K562 (cell line): ENCODE results near the gene BRME1. TPM values are rescaled to one million over a fixed set of nuclear protein-coding genes. Genes with fewer than 3 reads are reported as not detected.

Experiments
- CREM ChIP-seq: IDR thresholded peaks from 2 replicates; pipeline ENCODE4 v1.6.1; 2014; ENCODE audit warnings: antibody characterized with exemption, low read depth
- KLF6 ChIP-seq: fragments of 250-450 bp; sonication (Bioruptor Pico); IDR thresholded peaks from 2 replicates; pipeline ENCODE4 v1.4.0; 2020; ENCODE audit warnings: mild to moderate bottlenecking, moderate library complexity, borderline replicate concordance
- MXI1 ChIP-seq: IDR thresholded peaks from 2 replicates; pipeline ENCODE4 v1.6.1; 2011; ENCODE audit warnings: low read depth, mild to moderate bottlenecking, improper control_type of control experiment, low read length
- POLR2AphosphoS5 ChIP-seq: IDR thresholded peaks from 2 replicates; pipeline ENCODE4 v1.6.1; 2011; ENCODE audit warnings: mild to moderate bottlenecking, low read depth, low read length, moderate library complexity; ENCODE audit not compliant: control insufficient read depth, insufficient read depth
- PTBP1 ChIP-seq: fragments of 200-400 bp; formaldehyde crosslinking; IDR thresholded peaks from 2 replicates; pipeline ENCODE4 v1.6.1; 2017; ENCODE audit warnings: low read depth, low read length
- RAD21 ChIP-seq, 2 experiments: fragments of 250-450 bp in 1 of 2; fragments of 450-650 bp in 1 of 2; sonication (Bioruptor Pico) in 1 of 2; formaldehyde crosslinking in 1 of 2; IDR thresholded peaks in 1 of 2; conservative IDR thresholded peaks in 1 of 2; 2 replicates each; pipeline versions ENCODE4 v1.4.0 to v1.8.0; 2020 to 2022; ENCODE audit warnings: mild to moderate bottlenecking in 2 of 2, moderate library complexity in 1 of 2
- SIN3A ChIP-seq, 2 experiments: fragments of 150-350 bp in 1 of 2; IDR thresholded peaks; 2 replicates each; pipeline ENCODE4 v1.6.1; 2011 to 2016; ENCODE audit warnings: borderline replicate concordance in 2 of 2, low read depth in 2 of 2, low read length in 2 of 2, mild to moderate bottlenecking in 2 of 2, moderate library complexity in 2 of 2; ENCODE audit not compliant: control insufficient read depth in 1 of 2
- ZNF212 ChIP-seq: fragments of 450-650 bp; formaldehyde crosslinking; IDR thresholded peaks from 2 replicates; pipeline ENCODE4 v1.4.0; 2020; ENCODE audit warnings: mild to moderate bottlenecking
- polyA plus RNA-seq, 8 experiments: library from polyadenylated mRNA; depleted of rRNA in 4 of 8; stranded (reverse) in 5 of 8; unstranded in 3 of 8; fragments of >200 nt; fragmentation: Nextera tagmentation in 2 of 8; fragmentation: Illumina TruSeq in 1 of 8; extraction: Ambion mirVana in 2 of 8; extraction: Trizol in 1 of 8; gene quantifications; 2 replicates each; pipeline versions ENCODE4 v1.2.1 to v1.2.3, GENCODE V29; 2011 to 2014; ENCODE audit warnings: inconsistent platforms in 1 of 8, missing spikeins in 1 of 8
- total RNA-seq, 7 experiments: library from RNA; depleted of rRNA in 6 of 7; stranded (reverse); fragments of >200 nt in 6 of 7; fragmentation: Illumina TruSeq in 2 of 7; extraction: Trizol in 2 of 7; gene quantifications; 2 replicates each; pipeline versions ENCODE4 v1.2.1 to v1.2.3, GENCODE V29; 2011 to 2021; ENCODE audit warnings: low replicate concordance in 1 of 7
- TF ChIP-seq, protein P1 (sequence below), 2 experiments: fragments of 450-650 bp; formaldehyde crosslinking in 1 of 2; IDR thresholded peaks; 2 replicates each; pipeline versions ENCODE4 v1.4.0 to v1.6.1; 2014 to 2020; ENCODE audit warnings: mild to moderate bottlenecking in 2 of 2, borderline replicate concordance in 1 of 2, low read depth in 1 of 2
- TF ChIP-seq, protein P2 (sequence below): conservative IDR thresholded peaks from 2 replicates; pipeline ENCODE4 v1.6.1; 2011; ENCODE audit warnings: low read depth, mild to moderate bottlenecking, low read length; ENCODE audit not compliant: control insufficient read depth
- TF ChIP-seq, protein P3 (sequence below), 2 experiments: fragments of 250-450 bp in 1 of 2; fragments of 450-650 bp in 1 of 2; sonication (Bioruptor Pico) in 1 of 2; IDR thresholded peaks; 2 replicates each; pipeline versions ENCODE4 v1.6.1 to v1.8.0; 2016 to 2021; ENCODE audit warnings: mild to moderate bottlenecking in 2 of 2, moderate library complexity in 2 of 2, missing compliant biosample characterization in 1 of 2, missing genetic modification characterization in 1 of 2
- TF ChIP-seq, protein P4 (sequence below), 3 experiments: IDR thresholded peaks in 2 of 3; conservative IDR thresholded peaks in 1 of 3; 2 replicates each; pipeline ENCODE4 v1.5.1; 2011 to 2012; ENCODE audit warnings: low read length in 3 of 3, mild to moderate bottlenecking in 3 of 3, control low read depth in 2 of 3, improper control_type of control experiment in 1 of 3, inconsistent platforms in 1 of 3, low read depth in 1 of 3, mixed read lengths in 1 of 3, moderate library complexity in 1 of 3; ENCODE audit not compliant: insufficient read depth in 2 of 3

The BRME1 gene
- total and polyA plus RNA-seq, 9 of the 15 experiments (the other 6 are each of a cell fraction or from before 2014, with no cell fraction given) = 0.75 to 6.1 (median 3.6) TPM

DNA sequence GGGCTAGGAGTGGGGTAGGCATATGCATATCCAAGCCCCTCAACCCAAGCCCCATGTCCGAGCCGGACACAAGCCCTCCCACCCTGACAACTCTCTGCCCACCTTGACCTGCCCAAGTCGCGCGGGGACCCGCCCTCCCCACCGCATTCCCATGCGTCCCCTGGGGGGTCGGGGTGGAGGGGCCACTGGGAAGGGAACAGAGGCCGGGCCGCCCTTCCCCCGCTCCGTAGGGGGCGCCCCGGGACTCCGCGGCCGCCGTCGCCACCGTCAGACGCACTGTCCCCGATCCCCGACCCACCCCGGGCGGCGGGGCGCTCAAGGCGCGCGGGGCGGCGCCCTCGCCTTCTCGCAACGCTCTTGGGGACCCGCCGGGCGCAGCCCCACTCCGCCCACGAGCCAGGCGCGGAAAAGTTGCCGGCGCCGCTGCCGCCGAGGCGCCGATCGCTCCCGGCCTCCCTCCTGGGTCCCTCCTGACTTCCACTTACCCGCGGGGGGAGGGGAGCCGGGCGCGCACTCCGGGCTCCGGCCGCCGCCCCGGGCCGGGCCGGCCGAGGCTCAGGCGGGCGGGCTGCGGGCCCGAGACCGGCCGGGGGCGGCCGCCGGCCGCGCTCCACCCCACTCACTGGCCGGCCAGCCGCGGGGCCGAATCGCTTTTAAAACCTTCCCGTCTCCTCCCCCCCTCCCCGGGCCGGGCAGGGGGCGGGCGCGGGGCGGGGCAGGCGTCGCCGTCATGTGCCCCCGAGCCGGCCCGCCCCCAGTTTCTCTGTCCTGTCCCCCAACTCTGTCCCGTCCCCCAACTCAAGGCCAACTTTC, 63.4 kb downstream of the BRME1 start (continued):
- TF ChIP-seq, protein P1, sequence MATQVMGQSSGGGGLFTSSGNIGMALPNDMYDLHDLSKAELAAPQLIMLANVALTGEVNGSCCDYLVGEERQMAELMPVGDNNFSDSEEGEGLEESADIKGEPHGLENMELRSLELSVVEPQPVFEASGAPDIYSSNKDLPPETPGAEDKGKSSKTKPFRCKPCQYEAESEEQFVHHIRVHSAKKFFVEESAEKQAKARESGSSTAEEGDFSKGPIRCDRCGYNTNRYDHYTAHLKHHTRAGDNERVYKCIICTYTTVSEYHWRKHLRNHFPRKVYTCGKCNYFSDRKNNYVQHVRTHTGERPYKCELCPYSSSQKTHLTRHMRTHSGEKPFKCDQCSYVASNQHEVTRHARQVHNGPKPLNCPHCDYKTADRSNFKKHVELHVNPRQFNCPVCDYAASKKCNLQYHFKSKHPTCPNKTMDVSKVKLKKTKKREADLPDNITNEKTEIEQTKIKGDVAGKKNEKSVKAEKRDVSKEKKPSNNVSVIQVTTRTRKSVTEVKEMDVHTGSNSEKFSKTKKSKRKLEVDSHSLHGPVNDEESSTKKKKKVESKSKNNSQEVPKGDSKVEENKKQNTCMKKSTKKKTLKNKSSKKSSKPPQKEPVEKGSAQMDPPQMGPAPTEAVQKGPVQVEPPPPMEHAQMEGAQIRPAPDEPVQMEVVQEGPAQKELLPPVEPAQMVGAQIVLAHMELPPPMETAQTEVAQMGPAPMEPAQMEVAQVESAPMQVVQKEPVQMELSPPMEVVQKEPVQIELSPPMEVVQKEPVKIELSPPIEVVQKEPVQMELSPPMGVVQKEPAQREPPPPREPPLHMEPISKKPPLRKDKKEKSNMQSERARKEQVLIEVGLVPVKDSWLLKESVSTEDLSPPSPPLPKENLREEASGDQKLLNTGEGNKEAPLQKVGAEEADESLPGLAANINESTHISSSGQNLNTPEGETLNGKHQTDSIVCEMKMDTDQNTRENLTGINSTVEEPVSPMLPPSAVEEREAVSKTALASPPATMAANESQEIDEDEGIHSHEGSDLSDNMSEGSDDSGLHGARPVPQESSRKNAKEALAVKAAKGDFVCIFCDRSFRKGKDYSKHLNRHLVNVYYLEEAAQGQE (IDR thresholded peaks at IDR 0.05; ENCODE audit: borderline replicate concordance) = peak; percentile 44
- TF ChIP-seq, protein P1 (CRISPR knock-in tag; IDR thresholded peaks at IDR 0.05; ENCODE audit: low read depth) = no peak
- no peak for TF ChIP-seq ZNF212 (CRISPR knock-in tag)
- no peak for TF ChIP-seq MXI1
- TF ChIP-seq CREM = peak; percentile 60
- peak; percentile 21 to 32; a peak in 3 of 4 replicates for TF ChIP-seq RAD21 (CRISPR knock-in tag; conservative IDR thresholded peaks at IDR 0.05 in 1 of 2, IDR thresholded peaks at IDR 0.05 in 1 of 2)
- TF ChIP-seq, protein P2, sequence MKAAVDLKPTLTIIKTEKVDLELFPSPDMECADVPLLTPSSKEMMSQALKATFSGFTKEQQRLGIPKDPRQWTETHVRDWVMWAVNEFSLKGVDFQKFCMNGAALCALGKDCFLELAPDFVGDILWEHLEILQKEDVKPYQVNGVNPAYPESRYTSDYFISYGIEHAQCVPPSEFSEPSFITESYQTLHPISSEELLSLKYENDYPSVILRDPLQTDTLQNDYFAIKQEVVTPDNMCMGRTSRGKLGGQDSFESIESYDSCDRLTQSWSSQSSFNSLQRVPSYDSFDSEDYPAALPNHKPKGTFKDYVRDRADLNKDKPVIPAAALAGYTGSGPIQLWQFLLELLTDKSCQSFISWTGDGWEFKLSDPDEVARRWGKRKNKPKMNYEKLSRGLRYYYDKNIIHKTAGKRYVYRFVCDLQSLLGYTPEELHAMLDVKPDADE = peak; percentile 50; the same call in 1 of the 2 replicates
- TF ChIP-seq KLF6 = no peak
- no peak for TF ChIP-seq PTBP1
- TF ChIP-seq, protein P3, sequence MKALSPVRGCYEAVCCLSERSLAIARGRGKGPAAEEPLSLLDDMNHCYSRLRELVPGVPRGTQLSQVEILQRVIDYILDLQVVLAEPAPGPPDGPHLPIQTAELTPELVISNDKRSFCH (CRISPR knock-in tag; IDR thresholded peaks at IDR 0.05) = no peak
- TF ChIP-seq, protein P3 (tag; IDR thresholded peaks at IDR 0.05) = peak; percentile 51; the same call in 1 of the 2 replicates
- TF ChIP-seq SIN3A (IDR thresholded peaks at IDR 0.05; ENCODE audit: borderline replicate concordance in 2 of 2, control insufficient read depth in 1 of 2, low read depth in 2 of 2, low read length in 2 of 2) = peak; percentile 42 to 75; a peak in 1 of 4 replicates
- TF ChIP-seq, protein P4, sequence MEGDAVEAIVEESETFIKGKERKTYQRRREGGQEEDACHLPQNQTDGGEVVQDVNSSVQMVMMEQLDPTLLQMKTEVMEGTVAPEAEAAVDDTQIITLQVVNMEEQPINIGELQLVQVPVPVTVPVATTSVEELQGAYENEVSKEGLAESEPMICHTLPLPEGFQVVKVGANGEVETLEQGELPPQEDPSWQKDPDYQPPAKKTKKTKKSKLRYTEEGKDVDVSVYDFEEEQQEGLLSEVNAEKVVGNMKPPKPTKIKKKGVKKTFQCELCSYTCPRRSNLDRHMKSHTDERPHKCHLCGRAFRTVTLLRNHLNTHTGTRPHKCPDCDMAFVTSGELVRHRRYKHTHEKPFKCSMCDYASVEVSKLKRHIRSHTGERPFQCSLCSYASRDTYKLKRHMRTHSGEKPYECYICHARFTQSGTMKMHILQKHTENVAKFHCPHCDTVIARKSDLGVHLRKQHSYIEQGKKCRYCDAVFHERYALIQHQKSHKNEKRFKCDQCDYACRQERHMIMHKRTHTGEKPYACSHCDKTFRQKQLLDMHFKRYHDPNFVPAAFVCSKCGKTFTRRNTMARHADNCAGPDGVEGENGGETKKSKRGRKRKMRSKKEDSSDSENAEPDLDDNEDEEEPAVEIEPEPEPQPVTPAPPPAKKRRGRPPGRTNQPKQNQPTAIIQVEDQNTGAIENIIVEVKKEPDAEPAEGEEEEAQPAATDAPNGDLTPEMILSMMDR (IDR thresholded peaks at IDR 0.05 in 2 of 3, conservative IDR thresholded peaks at IDR 0.05 in 1 of 3; ENCODE audit: insufficient read depth in 2 of 3, low read depth in 1 of 3, low read length in 3 of 3) = peak; percentile 22 to 54 (median 41); a peak in 3 of 6 replicates
- TF ChIP-seq POLR2AphosphoS5 = peak; percentile 79
